Testis (tissue), 3 donors: Measurements from ENCODE around the gene SLC39A9. TPM values are rescaled to one million over a fixed set of nuclear protein-coding genes. Genes with fewer than 3 reads are reported as not detected.

Experiments
- DNase-seq: peaks from one replicate; pipeline ENCODE4 v3.0.0-alpha.2; 2019
- H3K27ac ChIP-seq, 2 donors: fragments of 200-600 bp; sonication (generic); one replicate each; pipeline ENCODE4 v1.5.1; 2019
- H3K27me3 ChIP-seq: fragments of 200-600 bp; sonication (generic); one replicate; pipeline ENCODE4 v1.5.1; 2019
- H3K36me3 ChIP-seq: fragments of 200-600 bp; sonication (generic); one replicate; pipeline ENCODE4 v1.5.1; 2017; ENCODE audit warnings: low read depth; ENCODE audit errors: missing control alignments
- H3K4me1 ChIP-seq: fragments of 200-600 bp; sonication (generic); one replicate; pipeline ENCODE4 v1.5.1; 2019
- H3K4me3 ChIP-seq, 2 donors: fragments of 200-600 bp; sonication (generic); one replicate each; pipeline ENCODE4 v1.5.1; 2017 to 2019
- H3K9me3 ChIP-seq: fragments of 200-600 bp; sonication (generic); one replicate; pipeline ENCODE4 v1.5.1; 2017
- POLR2A ChIP-seq: fragments of 450-650 bp; IDR thresholded peaks from one replicate; pipeline ENCODE4 v1.6.1; 2017; ENCODE audit warnings: antibody characterized with exemption, mild to moderate bottlenecking, moderate library complexity
- WGBS, 2 donors: methylation state at CpG; one replicate each; pipeline ENCODE4 v1.1.5; 2018; 5-methylcytosine and 5-hydroxymethylcytosine counted together
- intact Hi-C: fragments of 100-400 bp; cut with DNase I; formaldehyde crosslinking; loops from one replicate; pipeline ENCODE4 v1.15.1; 2023; ENCODE audit warnings: low total_unique reads
- polyA plus RNA-seq: library from polyadenylated mRNA; stranded (reverse); fragments of 350-450 nt; fragmentation: Illumina TruSeq; extraction: RNeasy Lipid Tissue Mini Kit (QIAGEN cat#74804); gene quantifications from one replicate; pipeline ENCODE4 v1.2.3, GENCODE V29; 2014; ENCODE audit warnings: low read depth, low replicate concordance; ENCODE audit not compliant: insufficient read depth
- total RNA-seq, 2 donors: library from RNA; depleted of rRNA; stranded (reverse); fragments of >200 nt; gene quantifications; one replicate each; pipeline ENCODE4 v1.2.3, GENCODE V29; 2016
- TF ChIP-seq, protein P1 (sequence below), 3 experiments: fragments of 450-650 bp in 2 of 3; fragments of 200-600 bp in 1 of 3; sonication (generic) in 1 of 3; IDR thresholded peaks; one replicate each; pipeline ENCODE4 v1.5.1; 2016 to 2019; ENCODE audit warnings: antibody characterized with exemption in 3 of 3, mild to moderate bottlenecking in 2 of 3, moderate library complexity in 1 of 3

The SLC39A9 gene
- total and polyA plus RNA-seq, 3 donors from 2014 or later: 38.0 to 73.3 (median 59.9) TPM

DNA sequence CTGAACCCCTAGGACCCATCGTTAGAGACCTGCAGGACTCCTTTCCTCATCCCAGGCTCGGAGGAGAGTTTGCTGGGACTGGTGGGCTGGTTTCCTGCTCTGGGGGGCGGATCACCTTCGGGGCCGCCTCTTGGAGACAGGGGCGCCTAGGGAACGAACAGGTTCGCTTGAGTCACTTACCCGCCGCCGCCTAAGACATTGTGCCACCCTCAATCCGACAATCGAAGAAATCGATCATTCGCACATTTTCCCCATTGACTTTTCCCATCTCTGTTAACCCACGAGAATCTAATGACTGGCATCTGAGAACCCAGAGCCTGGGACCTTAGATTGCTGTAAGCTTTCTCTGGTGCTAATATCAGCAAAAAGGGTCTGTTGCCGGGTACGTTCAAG lies 322 bp downstream of the SLC39A9 start:
- no peaks in the 10 kb centered on the region for H3K27me3 ChIP-seq
- WGBS, 2 donors: 1 to 2% methylated on average over 14 to 18 of the region's 18 CpGs
- intact Hi-C loops: no loop called here

DNA sequence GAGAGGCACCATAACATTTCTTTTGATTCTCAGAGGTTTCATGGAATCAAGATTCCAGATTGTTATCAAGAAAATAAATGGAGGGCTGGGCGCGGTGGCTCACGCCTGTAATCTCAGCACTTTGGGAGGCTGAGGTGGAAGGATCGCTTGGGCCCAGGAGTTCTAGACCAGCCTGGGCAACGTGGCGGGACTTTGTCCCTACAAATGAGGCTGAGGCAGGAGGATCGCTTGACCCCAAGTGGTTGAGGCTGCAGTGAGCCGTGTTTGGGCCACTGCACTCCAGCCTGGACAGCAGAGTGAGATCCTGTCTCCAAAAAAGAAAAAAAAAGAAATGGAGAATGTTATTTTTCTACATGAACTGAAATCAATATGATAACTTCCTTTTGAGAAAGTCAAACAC lies 1.3 kb downstream of the SLC39A9 start:
- DNase-seq: no peak
- Histone ChIP-seq H3K9me3 (no peaks in the 10 kb centered on the region), H3K4me3 (peak overlapping the region; percentile 85 to 95), H3K27ac (no peak overlapping the region), H3K36me3 (no peaks in the 10 kb centered on the region), H3K4me1 (peaks cover 31% of the 10 kb centered on the region), H3K27me3 (no peaks in the 10 kb centered on the region)
- intact Hi-C loops: no loop called here
- 64 to 74% methylated on average over 8 of the region's 8 CpGs for WGBS, 2 donors
- TF ChIP-seq POLR2A: no peak
- TF ChIP-seq, protein P1, sequence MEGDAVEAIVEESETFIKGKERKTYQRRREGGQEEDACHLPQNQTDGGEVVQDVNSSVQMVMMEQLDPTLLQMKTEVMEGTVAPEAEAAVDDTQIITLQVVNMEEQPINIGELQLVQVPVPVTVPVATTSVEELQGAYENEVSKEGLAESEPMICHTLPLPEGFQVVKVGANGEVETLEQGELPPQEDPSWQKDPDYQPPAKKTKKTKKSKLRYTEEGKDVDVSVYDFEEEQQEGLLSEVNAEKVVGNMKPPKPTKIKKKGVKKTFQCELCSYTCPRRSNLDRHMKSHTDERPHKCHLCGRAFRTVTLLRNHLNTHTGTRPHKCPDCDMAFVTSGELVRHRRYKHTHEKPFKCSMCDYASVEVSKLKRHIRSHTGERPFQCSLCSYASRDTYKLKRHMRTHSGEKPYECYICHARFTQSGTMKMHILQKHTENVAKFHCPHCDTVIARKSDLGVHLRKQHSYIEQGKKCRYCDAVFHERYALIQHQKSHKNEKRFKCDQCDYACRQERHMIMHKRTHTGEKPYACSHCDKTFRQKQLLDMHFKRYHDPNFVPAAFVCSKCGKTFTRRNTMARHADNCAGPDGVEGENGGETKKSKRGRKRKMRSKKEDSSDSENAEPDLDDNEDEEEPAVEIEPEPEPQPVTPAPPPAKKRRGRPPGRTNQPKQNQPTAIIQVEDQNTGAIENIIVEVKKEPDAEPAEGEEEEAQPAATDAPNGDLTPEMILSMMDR (IDR thresholded peaks at IDR 0.05): no peak

More for the DNA sequence above, 322 bp downstream of the SLC39A9 start:
- peak overlapping the region; percentile 77 to 91 for H3K27ac ChIP-seq
- no peak for DNase-seq
- H3K36me3 ChIP-seq: no peaks in the 10 kb centered on the region
- H3K4me1 ChIP-seq: peaks cover 31% of the 10 kb centered on the region
- peak overlapping the region; percentile 85 to 95 for H3K4me3 ChIP-seq
- no peaks in the 10 kb centered on the region for H3K9me3 ChIP-seq
- TF ChIP-seq POLR2A: no peak

DNA sequence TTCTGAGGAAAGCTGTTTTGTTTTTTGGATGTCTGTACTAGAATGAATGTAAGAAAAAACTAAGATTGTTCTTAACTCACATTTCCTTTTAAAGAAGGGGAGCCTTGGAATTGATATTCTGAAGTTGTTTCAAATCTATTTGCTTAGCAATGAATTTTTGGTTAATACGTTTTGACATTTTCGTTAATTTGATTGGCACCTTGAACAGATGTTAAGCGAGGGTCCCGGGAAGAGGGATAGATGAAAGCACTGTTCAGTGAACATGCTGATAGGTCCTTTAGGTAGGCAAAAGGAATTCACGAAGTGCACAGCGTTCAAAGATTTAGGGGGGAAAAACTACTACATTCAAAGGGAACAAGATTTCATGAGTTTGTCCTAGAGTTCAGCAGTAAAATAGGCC lies 1.7 kb downstream of the SLC39A9 start:
- intact Hi-C loops: no loop called here
- H3K4me3 ChIP-seq: no peak overlapping the region
- whole genome bisulfite sequencing, 2 donors: 66 to 67% methylated on average over 6 of the region's 6 CpGs

DNA sequence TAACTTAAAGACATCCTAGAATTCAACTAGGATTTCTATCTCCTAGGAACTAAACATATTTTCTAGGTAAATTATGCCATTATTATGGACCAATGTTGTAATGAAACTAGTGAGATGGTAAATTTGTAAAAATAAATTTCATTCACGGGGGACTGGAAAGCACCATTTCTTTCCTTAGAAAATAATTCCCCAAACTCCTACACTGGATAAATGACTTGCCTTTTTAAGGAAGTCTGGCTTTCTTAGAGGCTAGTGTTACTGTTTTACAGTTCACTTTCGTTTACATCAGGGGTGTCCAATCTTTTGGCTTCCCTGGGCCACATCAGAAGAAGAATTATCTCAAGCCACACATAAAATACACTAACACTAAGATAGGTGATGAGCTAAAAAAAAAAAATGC lies 3.3 kb downstream of the SLC39A9 start:
- Histone ChIP-seq H3K4me1 (peaks cover 28% of the 10 kb centered on the region), H3K27me3 (no peaks in the 10 kb centered on the region), H3K36me3 (no peaks in the 10 kb centered on the region), H3K27ac (no peak overlapping the region), H3K4me3 (no peak overlapping the region), H3K9me3 (no peaks in the 10 kb centered on the region)
- intact Hi-C loops: no loop called here
- WGBS, 2 donors: 85 to 91% methylated on average over 2 of the region's 2 CpGs
- DNase-seq: no peak
- TF ChIP-seq, protein P1 (IDR thresholded peaks at IDR 0.05): no peak

More for the DNA sequence above, 1.7 kb downstream of the SLC39A9 start:
- TF ChIP-seq, protein P1 (IDR thresholded peaks at IDR 0.05): no peak
- TF ChIP-seq POLR2A: no peak
- H3K4me1 ChIP-seq: peaks cover 31% of the 10 kb centered on the region
- no peaks in the 10 kb centered on the region for H3K9me3 ChIP-seq
- no peaks in the 10 kb centered on the region for H3K27me3 ChIP-seq
- no peak for DNase-seq
- H3K27ac ChIP-seq: no peak overlapping the region
- no peaks in the 10 kb centered on the region for H3K36me3 ChIP-seq

DNA sequence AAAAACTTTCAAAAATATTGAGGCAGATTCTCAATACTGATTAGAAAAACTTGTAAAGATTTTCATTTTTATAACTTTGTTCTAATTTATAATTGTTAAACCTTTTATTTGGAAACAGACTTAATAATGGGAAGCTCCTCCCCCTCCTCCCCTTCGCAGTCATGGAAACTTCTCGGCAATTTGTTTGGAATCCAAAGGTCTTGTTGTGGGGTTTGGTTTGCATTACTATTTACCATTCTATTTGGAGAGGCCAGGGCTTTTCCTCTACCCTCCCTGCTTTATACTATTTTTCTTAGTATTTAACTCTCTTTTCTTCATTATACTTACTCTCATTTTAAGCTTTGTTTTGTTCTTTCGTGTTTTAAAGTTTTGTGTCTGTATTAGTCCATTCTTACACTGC lies 6.0 kb downstream of the SLC39A9 start:
- Histone ChIP-seq H3K36me3 (no peaks in the 10 kb centered on the region), H3K4me3 (no peak overlapping the region), H3K27ac (no peak overlapping the region), H3K9me3 (no peaks in the 10 kb centered on the region), H3K4me1 (peaks cover 19% of the 10 kb centered on the region), H3K27me3 (no peaks in the 10 kb centered on the region)
- TF ChIP-seq, protein P1 (IDR thresholded peaks at IDR 0.05): no peak
- no peak for TF ChIP-seq POLR2A
- WGBS, 2 donors: 90 to 95% methylated on average over 3 of the region's 3 CpGs
- DNase-seq: no peak
- intact Hi-C loops: no loop called here
